ENCODE results near the gene UMPS. TPM values are rescaled to one million over a fixed set of nuclear protein-coding genes. Genes with fewer than 3 reads are reported as not detected.
"Not testable (repeated sequence)": the region's sequence is repeated elsewhere in the genome, so short reads cannot be mapped to it uniquely, and the experiment has no call there.

The UMPS gene
- total RNA-seq, 1 donor from 2014 or later = 38.3 TPM

DNA sequence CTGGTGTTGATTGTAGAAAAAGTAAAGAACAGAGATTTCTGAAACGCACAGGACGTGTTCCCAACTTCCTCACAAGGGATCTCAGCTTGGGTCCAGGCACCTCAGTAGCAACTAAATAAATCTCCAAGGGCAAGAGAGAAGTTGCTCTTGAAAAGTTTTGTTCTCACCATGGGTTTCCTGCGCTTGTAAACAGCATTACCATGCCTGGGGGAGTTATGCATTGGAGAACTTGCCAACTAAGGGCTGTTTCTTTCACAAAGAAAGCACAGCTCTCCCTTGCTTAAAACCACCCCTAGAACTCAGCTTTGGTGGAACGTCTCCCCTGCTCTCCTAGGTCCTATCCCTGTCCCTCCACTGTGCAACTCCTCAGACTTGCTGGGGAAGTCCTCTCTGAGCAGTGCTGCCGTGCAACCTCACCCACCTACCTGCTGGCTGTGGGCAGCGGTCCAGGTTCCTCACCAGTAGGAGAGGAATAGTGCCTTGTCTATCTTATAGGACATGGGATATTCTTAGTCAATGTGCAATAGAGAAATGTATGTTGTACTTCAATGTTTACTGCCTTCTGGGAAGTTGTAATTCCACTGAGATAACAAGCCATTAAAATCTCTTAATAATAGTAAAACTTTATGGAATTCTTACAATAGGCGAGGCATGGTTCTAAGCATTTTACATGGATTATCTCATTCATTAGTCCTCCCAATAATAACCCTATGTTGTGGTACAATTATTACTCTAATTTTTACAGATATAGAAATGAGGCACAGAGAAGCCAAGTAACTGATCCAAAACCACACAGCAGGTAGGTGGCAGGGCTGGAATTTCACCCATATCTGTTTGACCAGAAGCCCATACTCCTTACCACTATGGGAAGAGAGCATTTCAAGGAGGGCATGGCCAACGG lies 51.5 kb downstream of the UMPS start:
- Histone ChIP-seq H3K9me3 (ENCODE audit: insufficient read depth, low read depth, low read length) (no peaks in the 10 kb centered on the region), H2AFZ (ENCODE audit: low read depth, low read length) (no peak overlapping the region), H3K4me2 (ENCODE audit: low read length) (peak overlapping the region; percentile 69), H3K36me3 (ENCODE audit: insufficient read depth, low read length) (peaks cover 4% of the 10 kb centered on the region), H3K4me1 (ENCODE audit: insufficient read depth, low read length) (peaks cover 49% of the 10 kb centered on the region), H3K9ac (ENCODE audit: low read length) (peak overlapping the region; percentile 74), H3K4me3 (ENCODE audit: insufficient read depth, low read depth, low read length) (no peak overlapping the region), H4K20me1 (ENCODE audit: insufficient read depth, low read length) (peaks cover 6% of the 10 kb centered on the region), H3K27me3 (ENCODE audit: insufficient read depth, low read length) (no peaks in the 10 kb centered on the region), H3K27ac (ENCODE audit: low read depth, low read length) (peak overlapping the region; percentile 83), H3K79me2 (ENCODE audit: insufficient read depth, low read length) (peaks cover 11% of the 10 kb centered on the region)
- DNase-seq (ENCODE audit: low read depth) = no peak
- Mint-ChIP-seq H3K4me3 (ENCODE audit: unreplicated experiment) (no peak overlapping the region), H3K27ac (ENCODE audit: unreplicated experiment) (peak overlapping the region; percentile 71), H3K9me3 (ENCODE audit: unreplicated experiment) (no peaks in the 10 kb centered on the region), H3K4me1 (ENCODE audit: low read depth, unreplicated experiment) (peaks cover 47% of the 10 kb centered on the region), H3K27me3 (ENCODE audit: low read depth, unreplicated experiment) (no peaks in the 10 kb centered on the region), H3K36me3 (ENCODE audit: low read depth, unreplicated experiment) (peaks cover 16% of the 10 kb centered on the region)
- no peak for FAIRE-seq
- TF ChIP-seq, protein P1, sequence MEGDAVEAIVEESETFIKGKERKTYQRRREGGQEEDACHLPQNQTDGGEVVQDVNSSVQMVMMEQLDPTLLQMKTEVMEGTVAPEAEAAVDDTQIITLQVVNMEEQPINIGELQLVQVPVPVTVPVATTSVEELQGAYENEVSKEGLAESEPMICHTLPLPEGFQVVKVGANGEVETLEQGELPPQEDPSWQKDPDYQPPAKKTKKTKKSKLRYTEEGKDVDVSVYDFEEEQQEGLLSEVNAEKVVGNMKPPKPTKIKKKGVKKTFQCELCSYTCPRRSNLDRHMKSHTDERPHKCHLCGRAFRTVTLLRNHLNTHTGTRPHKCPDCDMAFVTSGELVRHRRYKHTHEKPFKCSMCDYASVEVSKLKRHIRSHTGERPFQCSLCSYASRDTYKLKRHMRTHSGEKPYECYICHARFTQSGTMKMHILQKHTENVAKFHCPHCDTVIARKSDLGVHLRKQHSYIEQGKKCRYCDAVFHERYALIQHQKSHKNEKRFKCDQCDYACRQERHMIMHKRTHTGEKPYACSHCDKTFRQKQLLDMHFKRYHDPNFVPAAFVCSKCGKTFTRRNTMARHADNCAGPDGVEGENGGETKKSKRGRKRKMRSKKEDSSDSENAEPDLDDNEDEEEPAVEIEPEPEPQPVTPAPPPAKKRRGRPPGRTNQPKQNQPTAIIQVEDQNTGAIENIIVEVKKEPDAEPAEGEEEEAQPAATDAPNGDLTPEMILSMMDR (IDR thresholded peaks at IDR 0.05; ENCODE audit: insufficient read depth, low read depth, low read length) = no peak
- no peak for TF ChIP-seq EZH2 (IDR thresholded peaks at IDR 0.05; ENCODE audit: insufficient read depth, low read length)

DNA sequence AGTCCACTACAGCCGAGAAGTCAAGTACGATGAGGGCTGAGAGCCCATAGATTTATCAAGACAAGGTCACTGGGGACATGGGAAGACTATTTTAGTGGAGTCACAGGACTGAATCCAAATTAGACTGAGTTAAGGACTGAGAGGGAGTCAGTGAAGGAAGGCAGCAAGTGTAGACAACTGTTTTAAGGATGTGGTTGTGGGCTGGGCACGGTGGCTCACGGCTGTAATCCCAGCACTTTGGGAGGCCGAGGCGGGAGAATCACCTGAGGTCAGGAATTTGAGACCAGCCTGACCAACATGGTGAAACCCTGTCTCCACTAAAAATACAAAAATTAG lies 52.1 kb downstream of the UMPS start:
- H3K27me3 Mint-ChIP-seq (ENCODE audit: low read depth, unreplicated experiment); H2AFZ ChIP-seq (ENCODE audit: low read depth, low read length); H3K36me3 ChIP-seq (ENCODE audit: insufficient read depth, low read length); H3K27ac Mint-ChIP-seq (ENCODE audit: unreplicated experiment); H3K4me2 ChIP-seq (ENCODE audit: low read length); H4K20me1 ChIP-seq (ENCODE audit: insufficient read depth, low read length); H3K4me3 Mint-ChIP-seq (ENCODE audit: unreplicated experiment); H3K27me3 ChIP-seq (ENCODE audit: insufficient read depth, low read length); H3K9ac ChIP-seq (ENCODE audit: low read length); H3K9me3 ChIP-seq (ENCODE audit: insufficient read depth, low read depth, low read length); DNase-seq (ENCODE audit: low read depth); FAIRE-seq; H3K9me3 Mint-ChIP-seq (ENCODE audit: unreplicated experiment); H3K27ac ChIP-seq (ENCODE audit: low read depth, low read length); H3K4me3 ChIP-seq (ENCODE audit: insufficient read depth, low read depth, low read length): not testable (repeated sequence)
- peaks cover 11% of the 10 kb centered on the region for H3K79me2 ChIP-seq (ENCODE audit: insufficient read depth, low read length)
- Mint-ChIP-seq H3K4me1 (ENCODE audit: low read depth, unreplicated experiment) (peaks cover 53% of the 10 kb centered on the region), H3K36me3 (ENCODE audit: low read depth, unreplicated experiment) (peaks cover 16% of the 10 kb centered on the region)
- peaks cover 54% of the 10 kb centered on the region for H3K4me1 ChIP-seq (ENCODE audit: insufficient read depth, low read length)

DNA sequence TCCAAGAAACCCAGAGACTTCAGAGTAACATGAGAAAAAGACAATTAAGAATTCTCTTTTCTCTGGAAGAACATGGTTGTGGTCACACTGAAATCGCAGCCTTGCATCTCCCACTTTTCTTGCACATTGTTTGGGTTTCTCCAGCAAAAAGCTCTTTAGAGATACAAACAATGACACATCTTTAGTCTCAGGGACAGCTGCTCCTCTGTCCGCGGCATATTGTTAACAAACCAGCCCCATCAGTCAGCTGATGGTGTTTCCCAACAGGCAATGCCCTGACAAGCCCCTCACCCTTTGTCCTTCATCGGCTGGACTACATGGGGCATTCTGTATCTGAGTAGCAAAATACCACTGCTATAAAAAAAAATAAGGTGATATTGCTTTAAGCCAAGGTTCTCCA lies 53.4 kb downstream of the UMPS start:
- H3K9ac ChIP-seq (ENCODE audit: low read length) = no peak overlapping the region
- H2AFZ ChIP-seq (ENCODE audit: low read depth, low read length) = no peak overlapping the region
- H3K27ac ChIP-seq (ENCODE audit: low read depth, low read length) = peak overlapping the region; percentile 20
- peaks cover 7% of the 10 kb centered on the region for H3K79me2 ChIP-seq (ENCODE audit: insufficient read depth, low read length)
- H3K9me3 ChIP-seq (ENCODE audit: insufficient read depth, low read depth, low read length) = no peaks in the 10 kb centered on the region
- peaks cover 57% of the 10 kb centered on the region for H3K4me1 Mint-ChIP-seq (ENCODE audit: low read depth, unreplicated experiment)
- no peaks in the 10 kb centered on the region for H3K27me3 ChIP-seq (ENCODE audit: insufficient read depth, low read length)
- no peaks in the 10 kb centered on the region for H3K36me3 ChIP-seq (ENCODE audit: insufficient read depth, low read length)
- peaks cover 6% of the 10 kb centered on the region for H4K20me1 ChIP-seq (ENCODE audit: insufficient read depth, low read length)
- peak overlapping the region; percentile 34 for H3K27ac Mint-ChIP-seq (ENCODE audit: unreplicated experiment)
- peak overlapping the region; percentile 28 for H3K4me2 ChIP-seq (ENCODE audit: low read length)
- TF ChIP-seq, protein P1 (IDR thresholded peaks at IDR 0.05; ENCODE audit: insufficient read depth, low read depth, low read length) = no peak
- TF ChIP-seq EZH2 (IDR thresholded peaks at IDR 0.05; ENCODE audit: insufficient read depth, low read length) = no peak
- H3K4me3 ChIP-seq (ENCODE audit: insufficient read depth, low read depth, low read length) = no peak overlapping the region
- H3K4me1 ChIP-seq (ENCODE audit: insufficient read depth, low read length) = peaks cover 56% of the 10 kb centered on the region
- peaks cover 14% of the 10 kb centered on the region for H3K36me3 Mint-ChIP-seq (ENCODE audit: low read depth, unreplicated experiment)
- no peaks in the 10 kb centered on the region for H3K27me3 Mint-ChIP-seq (ENCODE audit: low read depth, unreplicated experiment)
- H3K9me3 Mint-ChIP-seq (ENCODE audit: unreplicated experiment) = no peaks in the 10 kb centered on the region
- no peak overlapping the region for H3K4me3 Mint-ChIP-seq (ENCODE audit: unreplicated experiment)
- FAIRE-seq (peak; percentile 13), DNase-seq (ENCODE audit: low read depth) (peak; percentile 22)
